GM21423 (cell line): ENCODE results near the gene SLCO4C1.
"Not testable (repeated sequence)": the region's sequence is repeated elsewhere in the genome, so short reads cannot be mapped to it uniquely, and the experiment has no call there.

ENCODE experiments used
- ATAC-seq: cut with Tn5 transposase; IDR thresholded peaks from one replicate; pipeline ENCODE4 v1.9.1; 2021; ENCODE audit warnings: mild to moderate bottlenecking, moderate library complexity; ENCODE audit not compliant: unreplicated experiment

SLCO4C1 gene

DNA sequence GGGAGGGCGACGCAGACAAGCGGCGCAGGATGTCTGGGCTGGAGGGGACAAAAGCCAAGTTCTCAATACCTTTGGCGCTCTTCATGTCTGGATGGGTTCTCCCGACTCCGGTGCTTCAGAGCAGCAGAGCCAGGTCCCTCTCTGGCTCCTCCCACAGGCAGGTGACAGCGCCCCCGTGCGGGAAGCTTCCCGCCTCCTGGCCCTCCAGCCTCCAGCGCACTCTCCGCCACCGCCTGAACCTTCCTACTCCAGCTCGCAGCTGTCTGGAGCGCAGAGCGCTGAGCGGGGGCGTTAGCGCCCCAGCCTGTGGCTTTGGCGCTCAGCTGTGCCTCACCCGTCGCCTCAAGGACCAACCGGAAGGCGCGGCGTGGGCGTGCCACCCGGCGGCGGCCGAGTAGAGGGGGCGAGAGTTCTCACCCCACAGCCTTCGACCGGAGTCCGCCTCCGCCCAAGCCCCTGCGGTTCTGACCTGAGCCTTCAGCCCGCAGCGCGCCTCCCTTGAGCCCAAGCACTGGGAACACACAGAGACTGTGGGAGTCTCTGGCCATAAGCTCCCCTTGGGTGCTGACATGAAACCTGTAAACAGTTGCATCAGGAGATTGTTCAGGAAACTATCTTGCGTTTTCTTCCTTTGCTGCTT lies at the start of gene SLCO4C1:
Gene SLCO4C1 (minus strand): TSS at position 107 of the 640 bp plus-strand sequence. CDS start 22 bp downstream, at position 85.
- ATAC-seq, result peak; percentile 98

GRCh38 chr5:102341681-102342288 lies 45.7 kb upstream of the SLCO4C1 start:
- ATAC-seq, result no peak

GRCh38 chr5:102324714-102325113 lies 28.6 kb upstream of the SLCO4C1 start:
- no peak for ATAC-seq

- not testable (repeated sequence) for ATAC-seq
These were observed 22.7 kb upstream of the SLCO4C1 start for GRCh38 chr5:102318801-102319200.

DNA sequence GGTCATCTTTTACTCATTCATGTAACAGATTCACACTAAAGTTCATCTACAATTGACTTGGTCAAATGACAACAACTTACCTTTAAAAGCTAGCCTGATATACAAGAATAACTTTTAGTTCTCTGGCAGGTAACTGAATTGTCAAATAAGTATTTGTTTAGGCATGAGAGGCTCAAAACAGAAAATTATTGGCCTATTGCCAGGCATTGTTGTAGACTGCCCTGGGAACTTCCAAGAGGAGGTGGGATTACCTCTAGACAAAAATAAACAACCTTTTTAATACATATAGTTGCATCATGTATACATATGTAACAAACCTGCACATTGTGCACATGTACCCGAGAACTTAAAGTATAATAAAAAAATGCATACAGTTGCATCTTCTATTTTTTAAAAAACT lies 18.2 kb upstream of the SLCO4C1 start:
- no peak for ATAC-seq

- no peak for ATAC-seq
These were observed 17.8 kb upstream of the SLCO4C1 start for GRCh38 chr5:102313912-102314311.

DNA sequence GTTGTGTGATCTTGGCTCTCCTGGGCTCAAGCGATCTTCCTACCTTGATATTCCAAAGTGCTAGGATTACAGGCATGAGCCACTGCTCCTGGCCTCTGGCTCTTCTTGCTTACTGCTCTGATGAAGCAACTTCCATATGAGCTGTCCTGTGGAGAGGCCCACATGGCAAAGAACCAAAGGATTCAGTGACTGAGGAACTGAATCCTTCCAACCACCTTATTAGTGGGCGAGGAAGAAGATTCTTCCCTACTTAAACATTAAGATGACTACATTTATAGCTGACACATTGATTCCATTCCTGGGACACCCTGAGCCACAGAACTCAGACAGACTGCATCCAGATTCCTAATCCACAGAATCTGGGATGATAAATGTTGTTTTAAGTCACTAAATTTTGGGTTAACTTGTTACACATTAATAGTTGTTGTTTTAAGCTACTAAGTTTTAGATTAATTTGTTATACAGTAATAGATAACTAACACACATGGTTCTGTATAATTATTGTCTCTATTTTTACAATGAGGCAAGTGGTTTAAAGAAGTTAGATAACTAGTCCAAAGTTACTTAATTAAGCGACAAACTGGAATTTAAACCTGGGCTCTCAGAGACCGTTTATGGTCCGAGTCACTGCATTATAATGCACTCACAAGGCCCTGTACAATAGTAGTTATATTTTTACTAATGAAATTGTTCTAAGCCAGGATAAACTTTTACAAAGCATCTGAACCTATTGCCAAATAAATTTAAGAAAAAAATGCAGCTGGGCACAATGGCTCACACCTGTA lies 16.7 kb upstream of the SLCO4C1 start:
- ATAC-seq, result no peak

GRCh38 chr5:102309586-102309985 lies 13.5 kb upstream of the SLCO4C1 start:
- no peak for ATAC-seq

DNA sequence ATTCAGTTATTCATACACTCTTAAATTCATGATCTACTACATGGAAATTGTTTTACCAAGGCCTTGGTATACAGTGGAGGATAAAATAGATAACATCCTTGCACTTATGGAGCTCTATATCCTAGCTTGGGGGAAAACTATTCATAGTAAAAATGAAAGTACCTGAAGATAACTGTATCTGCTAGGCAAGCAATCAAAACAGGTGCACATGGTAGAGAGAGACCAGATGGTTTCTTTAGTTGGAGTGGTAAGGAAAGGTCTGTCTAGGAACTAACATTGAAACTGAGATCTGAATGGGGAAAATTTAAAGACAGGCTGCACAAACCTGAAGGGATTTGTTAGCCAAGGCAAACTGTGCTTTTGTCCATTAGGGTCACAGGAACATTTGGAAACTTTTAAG lies 11.1 kb upstream of the SLCO4C1 start:
- no peak for ATAC-seq

DNA sequence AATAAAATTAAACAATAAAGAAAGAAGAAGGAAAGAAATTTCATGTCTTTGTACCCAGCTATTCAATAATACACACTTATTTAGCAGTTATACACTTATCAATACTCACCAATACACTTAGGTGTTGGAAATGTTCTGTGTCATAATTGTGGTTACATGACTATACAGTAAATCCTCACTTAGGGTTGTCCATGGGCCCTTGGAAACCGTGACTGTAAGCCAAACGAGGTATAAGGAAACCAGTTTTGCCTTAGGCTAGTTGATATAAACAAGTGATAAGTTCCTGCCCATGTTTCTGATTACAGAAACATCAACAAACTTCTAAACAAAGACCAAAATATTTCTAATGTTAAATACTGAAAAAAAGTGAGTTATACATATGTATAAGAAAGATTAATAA lies 10.0 kb upstream of the SLCO4C1 start:
- no peak for ATAC-seq

GRCh38 chr5:102295534-102296177 lies 428 bp downstream of the SLCO4C1 start:
- peak; percentile 2 for ATAC-seq

DNA sequence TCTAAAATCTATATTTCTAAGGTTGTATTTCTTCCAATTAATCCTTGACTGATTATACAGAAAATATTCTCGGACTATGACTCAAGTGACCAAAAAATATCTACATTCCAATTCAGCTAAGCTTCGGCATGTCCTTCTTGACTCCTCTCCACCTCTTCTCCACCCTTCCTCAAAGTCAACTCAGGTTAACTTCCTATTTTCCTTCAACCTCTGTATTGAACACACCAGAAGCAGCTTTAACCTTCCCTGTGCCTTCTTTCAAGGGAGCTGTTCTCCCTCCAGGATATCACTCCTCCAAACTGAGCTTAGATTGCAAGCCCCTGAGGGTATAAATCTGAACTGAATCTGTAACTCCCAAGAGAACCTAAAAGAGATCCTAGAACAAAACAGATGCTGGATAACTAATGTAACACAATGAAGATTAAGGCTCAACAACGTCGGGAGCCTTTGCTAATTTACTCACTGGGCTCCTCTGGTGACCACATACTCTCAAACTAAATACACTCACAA lies 1.1 kb downstream of the SLCO4C1 start:
- no peak for ATAC-seq

DNA sequence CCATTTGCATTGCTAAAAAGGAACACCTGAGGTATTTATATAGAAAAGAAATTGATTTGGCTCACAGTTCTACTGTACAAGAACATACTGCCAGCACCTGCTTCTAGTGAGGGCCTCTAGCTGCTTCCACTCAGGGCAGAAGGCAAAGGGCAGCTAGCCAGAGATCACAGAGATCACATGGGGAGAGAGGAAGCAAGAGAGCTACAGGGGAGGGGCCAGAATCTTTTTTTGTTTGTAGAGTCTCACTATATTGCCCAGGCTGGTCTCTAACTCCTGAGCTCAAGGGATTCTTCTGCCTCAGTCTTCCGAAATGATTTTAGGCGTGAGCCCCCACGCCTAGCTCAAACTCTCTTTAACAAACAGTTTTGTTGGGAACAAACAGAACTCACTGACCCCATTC lies 6.1 kb downstream of the SLCO4C1 start:
- no peak for ATAC-seq

DNA sequence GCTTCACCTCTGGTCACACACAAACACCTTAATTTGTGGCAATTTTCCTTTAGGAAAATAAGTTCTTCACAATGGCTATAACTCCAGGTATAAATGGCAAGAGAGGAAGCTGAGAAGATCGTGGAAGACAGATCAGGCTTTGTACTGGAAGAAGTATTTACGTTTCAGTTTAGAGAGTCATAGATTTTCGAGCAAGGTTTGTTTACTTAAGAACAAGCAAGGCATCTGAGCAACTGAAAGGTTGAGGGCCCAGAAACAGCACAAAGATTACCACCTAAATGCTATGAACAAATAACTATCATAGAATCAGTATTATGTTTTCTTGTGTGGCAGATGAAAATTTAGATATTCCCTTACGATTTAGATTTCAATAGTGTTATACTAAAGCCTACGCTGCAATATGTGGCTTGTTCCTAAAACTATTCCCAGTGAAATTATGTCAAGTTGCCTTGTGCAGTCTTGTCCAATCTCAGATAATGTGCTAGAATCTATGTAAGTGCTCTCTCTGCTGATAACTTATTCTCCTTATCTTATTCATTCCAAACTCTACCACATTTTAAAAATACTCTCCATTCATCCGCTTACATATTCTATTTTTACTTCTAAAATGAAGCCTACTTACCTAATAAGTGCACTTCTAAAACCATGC lies 6.7 kb downstream of the SLCO4C1 start:
- no peak for ATAC-seq

DNA sequence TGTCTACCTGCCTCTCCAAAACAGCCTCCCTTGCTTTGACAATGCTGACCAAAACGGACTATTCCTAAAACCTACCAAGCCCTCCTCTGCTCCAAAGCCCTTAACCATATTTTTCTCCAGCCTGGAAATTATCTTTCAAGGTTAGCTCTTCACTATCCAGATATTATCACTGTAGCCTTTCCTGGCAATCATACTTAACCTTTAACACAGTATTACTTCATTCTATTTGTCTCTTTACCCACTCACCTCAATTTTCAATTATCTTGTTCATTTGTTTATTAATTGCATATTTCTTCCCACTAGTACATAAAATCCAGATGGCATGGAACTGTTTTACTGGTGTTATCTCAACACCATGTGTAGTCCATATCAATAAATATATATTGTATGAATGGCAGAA lies 7.5 kb downstream of the SLCO4C1 start:
- ATAC-seq, result no peak

DNA sequence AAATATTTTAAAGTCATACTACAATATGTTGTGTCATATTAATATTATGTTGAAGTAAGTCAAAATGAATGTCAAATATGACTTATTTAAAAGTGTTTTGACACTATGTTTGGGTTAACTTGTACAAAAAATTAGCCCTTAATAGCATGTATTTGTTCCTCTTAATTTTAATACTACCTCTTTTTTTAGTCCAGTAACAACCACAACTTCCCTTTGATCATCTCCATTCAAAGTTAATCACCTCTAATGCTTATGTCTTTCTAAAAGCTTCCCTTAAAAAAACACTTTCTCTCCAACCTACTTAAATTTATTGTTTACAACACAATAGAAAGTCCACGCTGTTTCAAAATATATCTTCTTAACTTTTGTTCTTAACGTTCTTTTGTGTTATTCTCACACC lies 9.6 kb downstream of the SLCO4C1 start:
- no peak for ATAC-seq

DNA sequence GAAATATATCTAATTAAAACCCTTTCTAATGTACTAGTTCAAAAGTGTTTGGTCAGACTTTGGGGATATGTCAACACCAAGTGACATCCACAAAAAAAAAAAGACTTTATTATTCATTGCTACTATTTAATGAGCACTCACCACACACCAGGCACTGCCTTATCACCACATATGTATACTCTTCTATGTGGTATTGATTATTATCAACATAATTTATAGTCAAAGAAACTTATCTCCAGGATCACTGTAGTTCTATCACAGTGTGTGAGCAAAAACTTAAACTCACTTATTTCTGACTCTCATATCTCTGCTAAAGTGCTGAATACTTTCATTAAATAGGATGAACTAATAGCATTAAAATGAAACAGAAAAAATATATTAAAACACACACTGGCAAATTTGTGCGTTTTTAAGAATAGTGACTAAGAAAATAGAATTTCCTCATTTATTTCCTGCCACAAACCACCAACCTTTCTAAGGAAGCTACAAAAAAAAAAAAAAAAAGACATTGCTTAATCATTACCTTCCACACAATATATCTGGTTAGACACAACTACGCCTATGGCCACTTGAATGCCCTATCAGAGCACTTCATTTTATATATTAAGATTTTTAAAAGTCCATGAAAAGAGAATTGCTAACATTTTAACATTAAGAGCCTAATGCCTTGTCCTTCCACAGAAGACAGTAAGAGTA lies 12.8 kb downstream of the SLCO4C1 start:
- peak; percentile 76 for ATAC-seq

- ATAC-seq, result no peak
These were observed 16.4 kb downstream of the SLCO4C1 start for GRCh38 chr5:102279711-102280110.

GRCh38 chr5:102278231-102278630 lies 17.9 kb downstream of the SLCO4C1 start:
- ATAC-seq, result no peak

GRCh38 chr5:102277144-102277543 lies 18.9 kb downstream of the SLCO4C1 start:
- no peak for ATAC-seq
